ENCODE data around the gene CEACAM16. TPM values are rescaled to one million over a fixed set of nuclear protein-coding genes. Genes with fewer than 3 reads are reported as not detected.
"Not testable (repeated sequence)": the region's sequence is repeated elsewhere in the genome, so short reads cannot be mapped to it uniquely, and the experiment has no call there.

CEACAM16 gene
- total and polyA plus RNA-seq, 7 donors = 0.03 to 0.08 TPM; not detected in 5

GRCh38 chr19:44681992-44682790 is 16.8 kb upstream of the CEACAM16 start:
- DNase-seq (no peak), ATAC-seq (no peak)
- H3K4me3 ChIP-seq = no peak overlapping the region
- intact Hi-C loops (cut with DNase I) = no loop called here
- WGBS, 3 donors = 86 to 89% (median 88%) methylated on average over 14 to 15 of the region's 15 CpGs
- no peak overlapping the region for H3K27ac ChIP-seq
- H3K4me1 ChIP-seq = no peaks in the 10 kb centered on the region
- H3K27me3 ChIP-seq (ENCODE audit: insufficient read depth in 3 of 3, low read length in 2 of 3) = no peaks in the 10 kb centered on the region
- no peak for TF ChIP-seq CTCF (IDR thresholded peaks at IDR 0.05)
- H3K9me3 ChIP-seq = no peaks in the 10 kb centered on the region
- H3K36me3 ChIP-seq (ENCODE audit: insufficient read depth in 1 of 2, low read depth in 1 of 2) = peaks cover 3 to 67% of the 10 kb centered on the region in 2 donors

GRCh38 chr19:44682807-44683206 is 16.1 kb upstream of the CEACAM16 start:
- H3K9me3 ChIP-seq = no peaks in the 10 kb centered on the region
- no peaks in the 10 kb centered on the region for H3K4me1 ChIP-seq
- 90 to 94% (median 93%) methylated on average over 2 of the region's 2 CpGs for WGBS, 3 donors
- no peaks in the 10 kb centered on the region for H3K27me3 ChIP-seq (ENCODE audit: insufficient read depth in 3 of 3, low read length in 2 of 3)
- H3K27ac ChIP-seq = no peak overlapping the region
- H3K36me3 ChIP-seq (ENCODE audit: insufficient read depth in 1 of 2, low read depth in 1 of 2) = peaks cover 3 to 63% of the 10 kb centered on the region in 2 donors
- no peak overlapping the region for H3K4me3 ChIP-seq
- intact Hi-C loops (cut with DNase I) = no loop called here
- ATAC-seq = no peak
- DNase-seq = no peak
- no peak for TF ChIP-seq CTCF (IDR thresholded peaks at IDR 0.05)

GRCh38 chr19:44683434-44684210 is 15.3 kb upstream of the CEACAM16 start:
- H3K4me3 ChIP-seq = no peak overlapping the region
- no peak overlapping the region for H3K27ac ChIP-seq
- peaks cover 3 to 54% of the 10 kb centered on the region in 2 donors for H3K36me3 ChIP-seq (ENCODE audit: insufficient read depth in 1 of 2, low read depth in 1 of 2)
- 70 to 86% (median 71%) methylated on average over 8 to 9 of the region's 9 CpGs for WGBS, 3 donors
- no peaks in the 10 kb centered on the region for H3K9me3 ChIP-seq
- TF ChIP-seq CTCF (IDR thresholded peaks at IDR 0.05) = no peak
- no peaks in the 10 kb centered on the region for H3K27me3 ChIP-seq (ENCODE audit: insufficient read depth in 3 of 3, low read length in 2 of 3)
- H3K4me1 ChIP-seq = no peaks in the 10 kb centered on the region
- intact Hi-C loops (cut with DNase I) = no loop called here
- ATAC-seq (peak in 1 of 4 donors; percentile 21), DNase-seq (no peak)

GRCh38 chr19:44684396-44684795 is 14.6 kb upstream of the CEACAM16 start:
- H3K4me1 ChIP-seq; DNase-seq; intact Hi-C loops (cut with DNase I); H3K27ac ChIP-seq; H3K27me3 ChIP-seq (ENCODE audit: insufficient read depth in 3 of 3, low read length in 2 of 3); H3K9me3 ChIP-seq; H3K4me3 ChIP-seq; ATAC-seq: not testable (repeated sequence)
- WGBS, 3 donors = 86 to 94% (median 89%) methylated on average over 3 of the region's 3 CpGs
- H3K36me3 ChIP-seq (ENCODE audit: insufficient read depth in 1 of 2, low read depth in 1 of 2) = peaks cover 3 to 47% of the 10 kb centered on the region in 2 donors

Measured in psoas muscle (tissue), 8 donors.